ENCODE data around the gene VWA2. TPM values are rescaled to one million over a fixed set of nuclear protein-coding genes. Genes with fewer than 3 reads are reported as not detected.

Gene VWA2
- total RNA-seq, 2 donors from 2014 or later: 1.7 to 2.0 TPM

DNA sequence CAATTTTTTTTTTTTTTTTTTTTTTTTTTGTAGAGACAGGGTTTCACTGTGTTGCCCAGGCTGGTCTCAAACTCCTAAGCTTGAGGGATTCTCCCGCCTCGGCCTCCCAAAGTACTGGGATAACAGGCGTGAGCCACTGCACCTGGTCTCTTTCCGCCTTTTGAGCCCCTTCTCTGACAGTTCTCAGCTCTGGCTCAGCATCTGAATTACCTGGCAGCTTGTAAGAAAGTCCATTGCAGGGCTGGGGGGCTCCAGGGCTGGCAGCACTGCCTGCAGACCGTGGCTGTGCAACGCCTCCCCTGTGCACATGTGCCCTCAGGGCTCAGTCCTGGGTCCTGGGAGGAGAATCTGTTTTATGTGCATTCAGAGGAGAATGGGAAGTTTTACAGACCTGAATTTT is 37.6 kb downstream of the VWA2 start:
- 92 to 100% methylated on average over 6 of the region's 6 CpGs for WGBS, 2 experiments (ENCODE audit: insufficient coverage in 1 of 2, insufficient read length in 1 of 2)
- H3K4me3 ChIP-seq (ENCODE audit: low read length): no peak overlapping the region
- H3K4me1 Mint-ChIP-seq: no peaks in the 10 kb centered on the region

GRCh38 chr10:114278140-114278883 is 39.3 kb downstream of the VWA2 start:
- H3K4me3 Mint-ChIP-seq: no peak overlapping the region
- 87 to 91% methylated on average over 7 to 22 of the region's 22 CpGs for WGBS, 2 experiments (ENCODE audit: insufficient coverage in 1 of 2, insufficient read length in 1 of 2)
- TF ChIP-seq, protein P1, sequence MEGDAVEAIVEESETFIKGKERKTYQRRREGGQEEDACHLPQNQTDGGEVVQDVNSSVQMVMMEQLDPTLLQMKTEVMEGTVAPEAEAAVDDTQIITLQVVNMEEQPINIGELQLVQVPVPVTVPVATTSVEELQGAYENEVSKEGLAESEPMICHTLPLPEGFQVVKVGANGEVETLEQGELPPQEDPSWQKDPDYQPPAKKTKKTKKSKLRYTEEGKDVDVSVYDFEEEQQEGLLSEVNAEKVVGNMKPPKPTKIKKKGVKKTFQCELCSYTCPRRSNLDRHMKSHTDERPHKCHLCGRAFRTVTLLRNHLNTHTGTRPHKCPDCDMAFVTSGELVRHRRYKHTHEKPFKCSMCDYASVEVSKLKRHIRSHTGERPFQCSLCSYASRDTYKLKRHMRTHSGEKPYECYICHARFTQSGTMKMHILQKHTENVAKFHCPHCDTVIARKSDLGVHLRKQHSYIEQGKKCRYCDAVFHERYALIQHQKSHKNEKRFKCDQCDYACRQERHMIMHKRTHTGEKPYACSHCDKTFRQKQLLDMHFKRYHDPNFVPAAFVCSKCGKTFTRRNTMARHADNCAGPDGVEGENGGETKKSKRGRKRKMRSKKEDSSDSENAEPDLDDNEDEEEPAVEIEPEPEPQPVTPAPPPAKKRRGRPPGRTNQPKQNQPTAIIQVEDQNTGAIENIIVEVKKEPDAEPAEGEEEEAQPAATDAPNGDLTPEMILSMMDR (conservative IDR thresholded peaks at IDR 0.05): no peak
- no peaks in the 10 kb centered on the region for H3K36me3 Mint-ChIP-seq (ENCODE audit: low read depth)
- Histone ChIP-seq H3K27me3 (ENCODE audit: control insufficient read depth, insufficient read depth, low read length, poor library complexity, severe bottlenecking) (no peaks in the 10 kb centered on the region), H3K9ac (ENCODE audit: extremely low read depth, low read length, poor library complexity, severe bottlenecking) (no peak overlapping the region), H3K4me1 (ENCODE audit: control insufficient read depth, insufficient read depth, low read length) (no peaks in the 10 kb centered on the region), H3K27ac (ENCODE audit: low read depth, low read length) (no peak overlapping the region), H3K9me3 (ENCODE audit: control insufficient read depth, low read length) (no peaks in the 10 kb centered on the region), H3K36me3 (ENCODE audit: control insufficient read depth, insufficient read depth, low read length) (no peaks in the 10 kb centered on the region), H3K4me3 (ENCODE audit: low read length) (no peak overlapping the region)
- no peak overlapping the region for H3K27ac Mint-ChIP-seq
- no peaks in the 10 kb centered on the region for H3K9me3 Mint-ChIP-seq
- no peaks in the 10 kb centered on the region for H3K27me3 Mint-ChIP-seq (ENCODE audit: insufficient read depth)
- no peak for DNase-seq
- H3K4me1 Mint-ChIP-seq: no peaks in the 10 kb centered on the region

More for the DNA sequence above, 37.6 kb downstream of the VWA2 start:
- Mint-ChIP-seq H3K27ac (no peak overlapping the region), H3K9me3 (no peaks in the 10 kb centered on the region), H3K36me3 (ENCODE audit: low read depth) (no peaks in the 10 kb centered on the region), H3K27me3 (ENCODE audit: insufficient read depth) (no peaks in the 10 kb centered on the region), H3K4me3 (no peak overlapping the region)
- DNase-seq: no peak
- Histone ChIP-seq H3K4me1 (ENCODE audit: control insufficient read depth, insufficient read depth, low read length) (no peaks in the 10 kb centered on the region), H3K27me3 (ENCODE audit: control insufficient read depth, insufficient read depth, low read length, poor library complexity, severe bottlenecking) (no peaks in the 10 kb centered on the region), H3K9me3 (ENCODE audit: control insufficient read depth, low read length) (no peaks in the 10 kb centered on the region), H3K36me3 (ENCODE audit: control insufficient read depth, insufficient read depth, low read length) (no peaks in the 10 kb centered on the region), H3K9ac (ENCODE audit: extremely low read depth, low read length, poor library complexity, severe bottlenecking) (no peak overlapping the region), H3K27ac (ENCODE audit: low read depth, low read length) (no peak overlapping the region)
- TF ChIP-seq, protein P1 (conservative IDR thresholded peaks at IDR 0.05): no peak

DNA sequence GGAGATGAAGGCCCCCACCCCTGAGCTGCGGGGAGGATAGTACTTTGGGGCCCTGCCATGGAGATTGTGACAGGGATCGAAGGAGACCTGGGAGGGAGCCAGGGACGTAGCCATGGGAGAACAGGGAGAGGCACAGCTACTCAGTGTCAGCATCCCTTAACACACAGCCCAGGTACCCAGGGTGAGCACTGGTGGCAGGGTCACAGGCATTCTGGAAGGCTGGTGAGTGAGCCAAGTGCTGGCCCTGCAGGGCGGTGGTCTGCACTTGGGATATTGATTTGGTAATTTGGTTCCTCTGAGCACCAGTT is 39.8 kb downstream of the VWA2 start:
- WGBS, 2 experiments (ENCODE audit: insufficient coverage in 1 of 2, insufficient read length in 1 of 2): 87 to 93% methylated on average over 2 to 4 of the region's 4 CpGs
- Mint-ChIP-seq H3K4me3 (no peak overlapping the region), H3K9me3 (no peaks in the 10 kb centered on the region), H3K27me3 (ENCODE audit: insufficient read depth) (no peaks in the 10 kb centered on the region), H3K36me3 (ENCODE audit: low read depth) (no peaks in the 10 kb centered on the region), H3K27ac (no peak overlapping the region), H3K4me1 (no peaks in the 10 kb centered on the region)
- Histone ChIP-seq H3K36me3 (ENCODE audit: control insufficient read depth, insufficient read depth, low read length) (no peaks in the 10 kb centered on the region), H3K4me1 (ENCODE audit: control insufficient read depth, insufficient read depth, low read length) (no peaks in the 10 kb centered on the region), H3K9me3 (ENCODE audit: control insufficient read depth, low read length) (no peaks in the 10 kb centered on the region), H3K27me3 (ENCODE audit: control insufficient read depth, insufficient read depth, low read length, poor library complexity, severe bottlenecking) (no peaks in the 10 kb centered on the region), H3K9ac (ENCODE audit: extremely low read depth, low read length, poor library complexity, severe bottlenecking) (no peak overlapping the region), H3K4me3 (ENCODE audit: low read length) (no peak overlapping the region), H3K27ac (ENCODE audit: low read depth, low read length) (no peak overlapping the region)
- DNase-seq: no peak
- TF ChIP-seq, protein P1 (conservative IDR thresholded peaks at IDR 0.05): no peak
